SW480 (cell line): Measurements from ENCODE around the gene FBXW11.

Source experiments
- DNase-seq: peaks from one replicate; pipeline ENCODE4 v3.0.0-alpha.2; 2016; ENCODE audit warnings: low spot score

Gene FBXW11

DNA sequence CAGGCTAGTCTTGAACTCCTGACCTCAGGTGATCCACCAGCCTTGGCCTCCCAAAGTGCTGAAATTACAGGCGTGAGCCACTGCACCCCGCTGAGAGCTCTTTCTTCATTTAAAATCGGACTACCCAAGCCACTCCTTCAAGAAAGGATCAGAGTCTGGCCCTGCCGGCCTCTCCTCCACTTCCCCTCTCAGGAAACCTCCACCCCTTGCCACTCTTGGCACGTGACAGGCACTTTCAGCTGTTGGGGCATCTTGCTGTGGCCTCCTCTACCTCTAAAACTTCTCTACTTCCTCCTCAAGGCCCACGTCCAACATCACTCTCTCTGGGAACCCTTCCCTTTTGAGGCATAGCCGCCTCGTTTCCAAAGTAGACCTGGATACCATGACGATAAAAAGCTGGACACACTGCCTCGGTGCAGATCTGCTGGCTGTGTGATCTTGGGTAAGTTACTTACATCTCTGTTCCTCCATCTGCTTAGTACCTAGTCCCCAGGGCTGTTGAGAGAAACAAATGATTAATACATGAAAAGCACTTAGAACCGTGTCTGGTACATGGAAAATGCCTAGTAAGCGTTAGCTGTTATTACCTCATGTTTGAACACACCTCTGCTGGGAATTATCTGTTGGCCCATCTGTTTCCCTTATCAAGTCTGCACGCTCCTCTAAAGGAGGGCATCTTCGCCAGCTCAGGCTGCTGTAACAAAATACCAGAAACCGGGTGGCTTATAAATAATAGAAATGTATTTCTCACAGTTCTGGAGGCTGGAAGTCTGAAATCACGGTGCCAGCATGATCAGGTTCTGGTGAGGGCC lies 165.5 kb downstream of the FBXW11 start:
- DNase-seq, result no peak

DNA sequence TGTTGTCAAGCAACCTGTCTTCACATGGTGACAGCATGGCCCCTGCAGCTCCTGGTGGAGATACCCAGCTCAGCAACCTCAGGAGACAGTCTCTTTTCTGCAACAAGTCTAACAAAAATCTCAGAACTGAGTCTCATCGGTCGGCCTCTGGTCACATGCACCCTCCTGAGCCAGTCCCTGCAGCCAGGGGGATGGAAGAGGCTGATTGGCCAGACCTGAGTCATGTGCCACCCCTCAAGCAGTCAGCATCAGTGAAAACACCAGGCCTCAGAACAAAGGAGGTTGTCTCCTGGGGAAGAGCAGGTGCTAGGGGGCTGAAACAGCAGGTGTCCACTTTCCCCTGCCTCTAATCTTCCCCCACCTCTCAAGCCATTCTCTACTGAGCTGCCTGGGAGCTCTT lies 166.4 kb downstream of the FBXW11 start:
- DNase-seq, result no peak

DNA sequence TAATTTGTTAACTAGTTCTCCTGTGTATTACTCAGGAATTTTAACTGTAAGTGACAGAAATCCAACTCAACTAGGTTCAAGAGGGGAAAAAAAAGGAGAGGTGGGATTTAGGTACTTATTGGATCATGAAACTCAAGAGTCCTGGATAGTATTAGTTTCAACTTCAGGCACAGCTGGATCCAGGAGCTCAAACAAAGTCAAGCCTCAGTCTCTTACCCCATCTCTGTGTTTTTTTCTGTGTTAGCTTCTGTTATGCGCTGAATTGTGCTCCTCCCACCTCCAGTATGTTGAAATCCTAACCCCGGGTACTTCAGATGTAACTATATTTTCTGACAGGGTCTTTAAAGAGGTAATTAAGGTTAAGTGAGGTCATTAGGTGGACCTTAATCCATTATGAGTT lies 167.3 kb downstream of the FBXW11 start:
- no peak for DNase-seq

DNA sequence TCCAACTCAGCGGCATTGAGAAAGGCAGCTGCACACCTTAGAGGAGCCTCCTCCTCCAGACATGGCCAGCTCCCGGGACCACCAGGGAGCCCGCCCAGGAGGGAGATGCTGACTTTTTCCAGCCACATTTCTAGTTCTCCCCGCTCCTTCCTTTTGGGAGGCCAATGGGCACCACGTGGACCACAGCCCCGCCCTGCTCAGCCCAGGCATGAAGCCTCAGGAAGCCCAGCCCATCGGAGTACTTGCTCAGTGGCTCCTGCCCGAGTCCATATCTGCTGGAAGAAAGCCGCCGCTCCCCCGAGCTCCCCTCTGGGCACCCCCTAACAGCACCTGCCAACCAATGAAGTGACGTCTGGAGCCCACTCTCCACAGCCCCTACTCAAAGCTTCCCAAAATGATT lies 168.4 kb downstream of the FBXW11 start:
- no peak for DNase-seq

DNA sequence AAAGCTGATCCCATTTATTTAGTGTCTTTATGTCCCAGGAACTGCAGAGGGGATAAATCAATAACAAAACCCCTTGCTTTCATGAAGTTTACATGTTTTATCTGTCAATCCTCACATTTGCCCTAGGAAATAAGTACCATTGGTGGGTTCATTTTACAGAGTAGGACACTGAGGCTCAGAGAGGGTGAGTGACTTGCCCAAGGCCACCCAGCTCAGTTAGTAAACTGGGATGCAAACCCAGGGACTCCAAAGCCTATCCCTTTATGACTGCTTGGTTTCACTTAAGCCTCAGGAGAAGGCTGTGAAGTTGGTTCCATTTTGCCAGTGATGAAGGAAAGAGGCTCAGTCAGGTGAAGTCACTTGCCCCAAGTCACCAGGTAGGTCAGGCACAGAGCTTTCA lies 168.9 kb downstream of the FBXW11 start:
- no peak for DNase-seq

DNA sequence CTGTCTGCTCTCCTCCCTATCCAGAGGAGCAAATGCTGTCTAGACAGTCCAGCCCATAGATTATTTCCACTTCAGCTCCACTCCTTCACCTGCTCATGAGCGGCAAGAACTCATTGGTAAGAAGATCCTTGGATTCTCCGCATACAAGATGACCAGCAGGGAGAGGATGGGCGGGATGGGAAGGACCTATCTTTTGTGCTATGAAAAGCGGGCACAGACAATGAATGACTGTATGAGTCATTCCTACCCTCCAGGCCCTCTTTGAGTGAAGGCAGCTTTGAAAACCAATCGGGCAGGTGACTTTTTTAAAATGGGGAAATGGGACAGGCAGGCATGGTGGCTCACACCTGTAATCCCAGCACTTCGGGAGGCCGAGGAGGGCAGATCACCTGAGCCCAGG lies 171.4 kb downstream of the FBXW11 start:
- peak; percentile 35 for DNase-seq

DNA sequence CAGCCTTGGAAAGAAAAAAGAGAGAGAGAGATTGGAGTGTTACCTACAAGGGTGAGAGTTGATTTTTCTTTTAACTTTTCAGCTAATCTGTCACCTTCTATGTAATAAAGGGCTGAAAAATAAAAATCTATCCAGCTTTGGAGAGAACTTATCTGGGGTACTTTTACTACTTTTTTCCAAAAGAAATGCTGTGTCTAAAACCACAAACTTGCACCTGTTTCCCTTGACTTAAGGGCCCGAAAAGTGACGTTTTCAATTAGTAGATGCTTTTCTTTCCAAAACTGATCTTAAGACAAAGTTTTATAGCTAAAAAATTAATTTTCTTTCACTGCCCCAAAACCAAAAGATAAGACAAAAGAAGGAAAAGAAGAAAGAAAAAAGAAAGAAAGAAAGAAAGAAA lies 172.0 kb downstream of the FBXW11 start:
- DNase-seq, result no peak

DNA sequence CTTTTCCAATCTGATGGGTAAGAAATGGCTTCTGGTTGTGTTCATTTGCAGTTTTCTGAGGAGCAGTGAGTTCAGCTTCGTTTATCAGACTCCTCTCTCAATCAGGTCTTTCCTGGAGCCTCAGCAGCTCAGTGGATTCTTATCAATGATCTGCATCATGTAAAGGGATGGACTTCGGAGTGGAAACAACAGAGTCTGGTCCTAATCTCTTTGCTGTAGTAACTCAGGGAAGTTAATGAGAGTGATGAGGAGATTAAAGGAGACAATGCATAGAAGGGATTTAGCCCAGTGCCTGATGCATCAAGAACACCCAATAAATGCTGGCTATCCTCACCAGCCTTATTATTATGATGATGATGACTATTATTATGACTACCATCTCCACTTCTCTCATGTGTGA lies 173.7 kb downstream of the FBXW11 start:
- no peak for DNase-seq

DNA sequence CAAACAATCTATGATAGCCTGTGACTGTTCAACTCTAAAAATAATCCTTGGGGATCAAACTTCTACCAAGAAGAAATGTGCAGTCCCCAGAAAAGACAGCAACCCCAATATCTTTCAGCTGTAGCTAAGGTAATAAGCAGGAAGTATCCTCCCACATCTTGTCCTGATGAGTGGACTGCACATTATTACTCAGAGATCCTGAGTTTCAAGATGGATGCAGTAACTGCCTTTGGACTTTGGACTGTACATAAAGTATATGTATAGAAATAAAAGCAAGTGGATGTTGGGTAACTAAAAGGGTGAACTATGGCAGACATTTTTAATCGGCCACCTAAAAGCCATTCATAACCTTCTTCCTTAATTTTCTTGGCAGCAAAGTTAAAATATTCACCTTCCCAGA lies 175.8 kb downstream of the FBXW11 start:
- DNase-seq, result peak; percentile 13

DNA sequence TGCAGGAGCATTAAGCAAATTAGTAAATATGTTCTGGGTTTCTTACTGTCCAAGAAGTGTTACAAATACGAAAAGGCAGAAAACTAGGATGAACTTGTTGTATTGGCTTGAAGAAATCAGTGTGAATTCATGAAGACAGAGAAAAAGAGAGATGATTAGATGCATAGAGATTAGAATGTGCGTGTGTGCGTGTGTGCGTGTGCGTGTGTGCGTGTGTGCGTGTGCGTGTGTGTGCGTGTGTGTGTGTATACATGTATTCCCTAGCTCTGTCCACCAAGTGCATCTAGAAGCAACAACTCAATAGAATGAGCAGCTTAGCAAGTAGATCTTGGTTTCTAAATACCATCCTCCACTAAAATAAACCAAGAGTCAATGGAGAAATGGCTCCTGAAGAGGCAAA lies 179.3 kb downstream of the FBXW11 start:
- no peak for DNase-seq

DNA sequence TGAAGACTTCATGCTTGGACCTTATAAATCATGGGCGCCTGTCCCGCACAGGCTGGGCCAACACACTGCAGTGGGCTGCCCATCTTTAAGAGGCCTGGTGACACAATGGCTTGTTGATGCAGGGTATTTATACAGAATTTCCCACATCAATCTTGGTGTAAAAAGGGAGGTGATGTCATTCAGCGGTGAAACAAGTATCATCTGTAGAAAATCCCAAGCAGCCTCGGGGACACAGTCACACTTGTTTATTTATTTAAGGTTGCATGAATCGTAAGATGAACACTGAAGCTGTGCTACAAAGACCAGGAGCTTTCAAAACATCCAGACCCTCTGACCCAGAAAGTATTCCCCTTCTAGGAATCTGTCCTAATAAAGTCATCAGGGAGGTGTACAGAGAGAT lies 180.3 kb downstream of the FBXW11 start:
- no peak for DNase-seq

DNA sequence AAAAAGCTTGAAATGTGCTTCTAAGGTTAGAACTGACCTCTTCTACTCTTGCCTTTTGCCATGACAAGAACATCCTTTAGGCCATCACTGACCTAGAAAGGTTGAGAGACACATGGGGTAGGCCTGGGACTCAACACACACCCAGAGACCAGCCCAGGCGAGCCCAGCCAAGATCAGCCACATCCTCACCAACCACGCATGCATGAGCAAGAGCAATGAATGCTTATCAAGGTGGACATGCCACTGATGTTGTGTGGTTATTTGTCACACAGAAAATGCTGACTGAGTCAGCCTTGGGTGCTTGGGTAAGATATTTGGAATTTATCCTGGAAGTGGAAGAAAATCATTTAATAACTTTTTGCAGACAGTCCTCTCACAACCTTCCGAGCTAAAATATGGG lies 181.4 kb downstream of the FBXW11 start:
- DNase-seq, result no peak

DNA sequence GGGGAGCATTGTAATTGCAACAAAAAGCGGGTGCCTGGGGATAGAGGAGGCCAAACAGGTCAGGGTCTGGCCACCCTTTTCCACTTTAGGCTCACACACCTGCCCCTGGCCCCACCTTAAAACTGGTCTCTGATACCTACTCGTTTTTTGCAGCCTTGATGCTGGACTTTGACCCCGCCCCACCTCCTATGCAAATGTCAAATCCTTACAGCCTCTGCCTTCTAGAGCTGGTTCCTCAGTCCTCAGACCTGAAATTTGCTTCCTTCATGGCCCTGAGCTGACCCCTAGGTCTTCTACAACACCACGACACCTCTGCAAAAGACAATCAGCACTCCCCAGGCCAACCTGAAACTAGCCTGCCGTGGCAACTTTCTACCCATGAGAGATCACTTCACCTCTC lies 183.2 kb downstream of the FBXW11 start:
- peak; percentile 38 for DNase-seq

DNA sequence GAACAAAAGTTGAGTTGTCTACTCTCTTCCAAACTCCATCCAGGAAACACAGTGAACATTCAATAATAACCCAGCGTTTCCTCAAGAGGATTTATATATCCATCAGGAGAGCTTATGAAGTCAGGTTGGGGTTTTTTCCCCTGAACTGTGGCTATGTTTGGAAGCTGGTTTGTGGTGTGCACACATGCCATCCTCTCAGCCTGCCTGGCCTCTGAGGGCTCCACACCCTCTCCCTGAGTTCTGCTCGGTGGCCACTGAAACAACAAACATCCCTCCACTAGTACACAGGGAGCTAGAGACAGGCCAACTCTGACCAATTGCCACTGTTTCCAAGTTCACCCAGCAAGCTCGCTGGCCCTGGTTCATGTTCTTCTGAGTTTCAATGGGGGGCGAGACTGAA lies 185.2 kb downstream of the FBXW11 start:
- DNase-seq, result no peak

DNA sequence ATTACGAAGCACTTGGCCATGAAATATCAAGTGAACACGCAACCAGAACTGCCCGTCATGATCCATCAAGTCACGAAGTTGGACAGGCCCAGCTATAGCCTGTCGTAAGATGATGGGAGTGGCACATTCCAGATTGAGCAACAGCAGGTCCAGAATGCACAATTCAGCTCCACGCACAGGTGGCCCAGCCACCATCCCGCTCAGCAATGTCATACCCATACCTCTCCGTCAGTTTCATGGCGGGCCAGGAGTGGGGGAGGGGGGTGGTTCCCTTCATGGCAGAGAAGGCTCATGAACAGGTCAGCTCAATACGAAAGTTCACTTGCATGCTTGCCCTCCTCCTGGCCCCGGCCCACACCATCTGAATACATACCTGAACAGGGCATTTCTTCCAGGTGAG lies 185.9 kb downstream of the FBXW11 start:
- no peak for DNase-seq

DNA sequence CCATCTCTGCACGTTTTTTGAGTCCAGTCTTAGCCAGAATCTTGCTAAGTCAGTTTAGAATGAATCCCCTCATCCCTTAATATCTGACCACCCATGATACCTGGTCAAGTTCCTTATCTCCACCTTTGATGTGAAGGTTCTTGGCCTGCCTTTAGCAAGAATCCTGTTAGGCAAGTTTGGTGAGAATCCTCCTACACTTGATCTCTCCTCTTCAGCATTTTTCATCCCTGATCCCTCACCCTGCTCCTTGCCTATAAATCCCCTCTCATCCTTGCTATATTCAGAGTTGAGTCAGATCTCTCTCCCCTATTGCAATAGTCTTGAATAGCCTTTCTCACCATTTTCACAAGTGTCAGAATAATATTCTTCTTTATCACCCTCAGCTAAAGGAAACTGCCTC lies 189.8 kb downstream of the FBXW11 start:
- no peak for DNase-seq

DNA sequence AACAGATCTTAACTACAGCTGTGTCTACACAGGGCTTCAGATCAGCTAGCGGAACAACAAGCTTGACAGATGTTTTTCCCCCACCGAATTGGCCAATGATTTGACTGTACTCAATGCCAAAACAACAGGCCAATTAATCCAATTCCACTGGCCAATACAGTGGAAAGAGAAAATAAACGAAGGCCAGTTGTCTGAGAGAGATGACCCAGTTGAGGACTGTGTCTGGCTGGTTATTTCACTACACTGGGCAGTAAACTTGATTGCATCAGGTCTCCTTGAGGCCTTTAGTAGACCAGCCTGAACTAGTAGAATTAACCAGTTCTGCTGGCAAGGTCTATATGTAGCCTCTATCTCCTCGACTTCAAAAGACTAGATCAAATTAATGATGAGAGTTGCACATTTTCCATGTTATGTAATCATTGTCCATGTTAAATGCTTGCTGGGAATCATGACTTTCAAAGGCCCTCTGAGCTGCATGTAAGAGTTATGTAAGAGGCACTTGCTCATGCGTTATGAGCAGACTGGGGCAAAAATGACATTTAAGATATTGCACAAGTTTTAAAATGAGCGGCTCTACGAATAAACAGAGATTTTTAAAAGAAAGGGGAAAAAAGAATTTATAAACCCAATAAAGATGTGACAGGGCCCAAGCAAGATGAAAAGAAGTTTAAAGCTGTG lies 192.5 kb downstream of the FBXW11 start:
- DNase-seq, result no peak

DNA sequence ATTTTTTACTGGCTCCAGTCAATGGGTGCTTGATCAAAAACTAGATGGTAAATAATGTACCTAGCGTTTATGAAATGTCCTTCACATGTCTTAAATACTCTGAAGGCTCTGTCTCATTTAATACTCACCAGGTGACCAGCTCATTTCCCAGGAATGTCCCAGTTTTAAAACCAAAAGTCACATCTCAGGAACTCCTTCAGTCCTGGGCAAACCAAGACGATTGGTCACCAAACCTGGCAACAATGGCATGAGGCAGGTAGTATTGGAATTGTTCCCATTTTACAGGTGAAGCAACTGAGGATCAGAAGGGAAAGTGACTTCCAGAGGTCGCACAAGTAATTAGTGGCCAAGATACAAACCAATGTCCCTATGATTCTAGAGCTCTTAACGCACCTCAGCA lies 193.2 kb downstream of the FBXW11 start:
- no peak for DNase-seq
